SK-N-SH (cell line): ENCODE measurements around the gene APOLD1.
"Not testable (repeated sequence)": the region's sequence is repeated elsewhere in the genome, so short reads cannot be mapped to it uniquely, and the experiment has no call there.

Experiments used
- EP300 ChIP-seq, 2 experiments: IDR thresholded peaks; 2 replicates each; pipeline versions ENCODE4 v1.4.0 to v1.6.1; 2012; ENCODE audit warnings: borderline replicate concordance in 1 of 2, low read depth in 1 of 2, low read length in 1 of 2
- EZH2phosphoT487 ChIP-seq: fragments of 200-600 bp; sonication (generic); IDR thresholded peaks from 2 replicates; pipeline ENCODE4 v1.6.1; 2017; ENCODE audit warnings: low read depth, mixed run types, mild to moderate bottlenecking, antibody characterized with exemption, moderate library complexity, borderline replicate concordance
- FOXM1 ChIP-seq: IDR thresholded peaks from 2 replicates; pipeline ENCODE4 v1.4.0; 2012; ENCODE audit warnings: low read depth, mild to moderate bottlenecking
- JUND ChIP-seq: IDR thresholded peaks from 2 replicates; pipeline ENCODE4 v1.4.0; 2012
- MXI1 ChIP-seq: IDR thresholded peaks from 2 replicates; pipeline ENCODE4 v1.6.1; 2012; ENCODE audit warnings: mild to moderate bottlenecking, low read depth, low read length, improper control_type of control experiment
- POLR2AphosphoS5 ChIP-seq: IDR thresholded peaks from 2 replicates; pipeline ENCODE4 v1.6.1; 2012; ENCODE audit warnings: low read depth, low read length
- RAD21 ChIP-seq: IDR thresholded peaks from 2 replicates; pipeline ENCODE4 v1.6.1; 2012; ENCODE audit warnings: mild to moderate bottlenecking, low read length
- RXRA ChIP-seq: IDR thresholded peaks from 2 replicates; pipeline ENCODE4 v1.4.0; 2012; ENCODE audit warnings: low read depth, mild to moderate bottlenecking, borderline replicate concordance
- SIN3A ChIP-seq: IDR thresholded peaks from 2 replicates; pipeline ENCODE4 v1.6.1; 2012; ENCODE audit warnings: low read depth, mild to moderate bottlenecking, low read length, moderate library complexity, borderline replicate concordance
- TAF1 ChIP-seq: IDR thresholded peaks from 2 replicates; pipeline ENCODE4 v1.6.1; 2012; ENCODE audit warnings: low read depth, mild to moderate bottlenecking, low read length, moderate library complexity, borderline replicate concordance
- TEAD4 ChIP-seq: IDR thresholded peaks from 2 replicates; pipeline ENCODE4 v1.4.0; 2012; ENCODE audit warnings: mild to moderate bottlenecking, borderline replicate concordance; ENCODE audit not compliant: insufficient read depth
- TF ChIP-seq, protein P1 (sequence below): fragments of 200-600 bp; sonication (generic); IDR thresholded peaks from 2 replicates; pipeline ENCODE4 v1.6.1; 2017; ENCODE audit warnings: antibody characterized with exemption, mild to moderate bottlenecking, moderate library complexity
- TF ChIP-seq, protein P2 (sequence below): IDR thresholded peaks from 2 replicates; pipeline ENCODE4 v1.6.1; 2012; ENCODE audit warnings: mild to moderate bottlenecking, low read depth, low read length, moderate library complexity

DNA sequence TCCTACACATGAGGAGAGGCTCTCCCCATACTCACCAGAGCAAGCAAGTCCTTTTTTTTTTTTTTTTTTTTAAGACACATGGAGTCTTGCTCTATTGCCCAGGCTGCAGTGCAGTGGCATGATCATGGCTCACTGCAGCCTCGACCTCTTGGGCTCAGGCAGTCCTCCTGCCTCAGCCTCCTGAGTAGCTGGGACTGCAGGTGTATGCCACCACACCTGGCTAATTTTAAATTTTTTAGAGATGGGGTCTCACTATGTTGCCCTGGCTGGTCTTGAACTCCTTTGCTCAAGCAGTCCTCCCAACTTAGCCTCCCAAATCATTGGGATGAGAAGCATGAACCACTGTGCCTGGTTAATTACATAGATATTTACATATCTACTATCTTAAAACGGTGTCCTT lies 47.3 kb upstream of the APOLD1 start:
- TF ChIP-seq, protein P1, sequence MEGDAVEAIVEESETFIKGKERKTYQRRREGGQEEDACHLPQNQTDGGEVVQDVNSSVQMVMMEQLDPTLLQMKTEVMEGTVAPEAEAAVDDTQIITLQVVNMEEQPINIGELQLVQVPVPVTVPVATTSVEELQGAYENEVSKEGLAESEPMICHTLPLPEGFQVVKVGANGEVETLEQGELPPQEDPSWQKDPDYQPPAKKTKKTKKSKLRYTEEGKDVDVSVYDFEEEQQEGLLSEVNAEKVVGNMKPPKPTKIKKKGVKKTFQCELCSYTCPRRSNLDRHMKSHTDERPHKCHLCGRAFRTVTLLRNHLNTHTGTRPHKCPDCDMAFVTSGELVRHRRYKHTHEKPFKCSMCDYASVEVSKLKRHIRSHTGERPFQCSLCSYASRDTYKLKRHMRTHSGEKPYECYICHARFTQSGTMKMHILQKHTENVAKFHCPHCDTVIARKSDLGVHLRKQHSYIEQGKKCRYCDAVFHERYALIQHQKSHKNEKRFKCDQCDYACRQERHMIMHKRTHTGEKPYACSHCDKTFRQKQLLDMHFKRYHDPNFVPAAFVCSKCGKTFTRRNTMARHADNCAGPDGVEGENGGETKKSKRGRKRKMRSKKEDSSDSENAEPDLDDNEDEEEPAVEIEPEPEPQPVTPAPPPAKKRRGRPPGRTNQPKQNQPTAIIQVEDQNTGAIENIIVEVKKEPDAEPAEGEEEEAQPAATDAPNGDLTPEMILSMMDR: not testable (repeated sequence)
- TF ChIP-seq EP300 (IDR thresholded peaks at IDR 0.05; ENCODE audit: borderline replicate concordance in 1 of 2, low read depth in 1 of 2, low read length in 1 of 2); EZH2phosphoT487; SIN3A; FOXM1; RAD21; JUND; RXRA; POLR2AphosphoS5; TAF1; MXI1; TEAD4: not testable (repeated sequence)
- TF ChIP-seq, protein P2, sequence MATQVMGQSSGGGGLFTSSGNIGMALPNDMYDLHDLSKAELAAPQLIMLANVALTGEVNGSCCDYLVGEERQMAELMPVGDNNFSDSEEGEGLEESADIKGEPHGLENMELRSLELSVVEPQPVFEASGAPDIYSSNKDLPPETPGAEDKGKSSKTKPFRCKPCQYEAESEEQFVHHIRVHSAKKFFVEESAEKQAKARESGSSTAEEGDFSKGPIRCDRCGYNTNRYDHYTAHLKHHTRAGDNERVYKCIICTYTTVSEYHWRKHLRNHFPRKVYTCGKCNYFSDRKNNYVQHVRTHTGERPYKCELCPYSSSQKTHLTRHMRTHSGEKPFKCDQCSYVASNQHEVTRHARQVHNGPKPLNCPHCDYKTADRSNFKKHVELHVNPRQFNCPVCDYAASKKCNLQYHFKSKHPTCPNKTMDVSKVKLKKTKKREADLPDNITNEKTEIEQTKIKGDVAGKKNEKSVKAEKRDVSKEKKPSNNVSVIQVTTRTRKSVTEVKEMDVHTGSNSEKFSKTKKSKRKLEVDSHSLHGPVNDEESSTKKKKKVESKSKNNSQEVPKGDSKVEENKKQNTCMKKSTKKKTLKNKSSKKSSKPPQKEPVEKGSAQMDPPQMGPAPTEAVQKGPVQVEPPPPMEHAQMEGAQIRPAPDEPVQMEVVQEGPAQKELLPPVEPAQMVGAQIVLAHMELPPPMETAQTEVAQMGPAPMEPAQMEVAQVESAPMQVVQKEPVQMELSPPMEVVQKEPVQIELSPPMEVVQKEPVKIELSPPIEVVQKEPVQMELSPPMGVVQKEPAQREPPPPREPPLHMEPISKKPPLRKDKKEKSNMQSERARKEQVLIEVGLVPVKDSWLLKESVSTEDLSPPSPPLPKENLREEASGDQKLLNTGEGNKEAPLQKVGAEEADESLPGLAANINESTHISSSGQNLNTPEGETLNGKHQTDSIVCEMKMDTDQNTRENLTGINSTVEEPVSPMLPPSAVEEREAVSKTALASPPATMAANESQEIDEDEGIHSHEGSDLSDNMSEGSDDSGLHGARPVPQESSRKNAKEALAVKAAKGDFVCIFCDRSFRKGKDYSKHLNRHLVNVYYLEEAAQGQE: not testable (repeated sequence)
